Renal cortical epithelial cell (primary cell): ENCODE data around the gene DPH6. TPM values are rescaled to one million over a fixed set of nuclear protein-coding genes. Genes with fewer than 3 reads are reported as not detected.

Experiments
- DNase-seq: peaks from one replicate; pipeline ENCODE4 v3.0.0-alpha.2; 2011; ENCODE audit warnings: low read depth
- total RNA-seq: library from RNA; depleted of rRNA; stranded (reverse); fragments of >200 nt; gene quantifications from 2 replicates; pipeline ENCODE4 v1.2.3, GENCODE V29; 2014

DPH6 gene
- total RNA-seq, 1 donor from 2014 or later, result 13.6 TPM

- no peak for DNase-seq
Observed at GRCh38 chr15:35540885-35541284, 5.1 kb downstream of the DPH6 start.

GRCh38 chr15:35540021-35540420, 5.9 kb downstream of the DPH6 start:
- DNase-seq, result no peak

- DNase-seq, result peak; percentile 15
Observed at GRCh38 chr15:35535365-35535916, 10.5 kb downstream of the DPH6 start.

GRCh38 chr15:35533130-35534110, 12.5 kb downstream of the DPH6 start:
- DNase-seq, result peak; percentile 27

GRCh38 chr15:35530698-35531097, 15.3 kb downstream of the DPH6 start:
- DNase-seq, result no peak

GRCh38 chr15:35529784-35530183, 16.2 kb downstream of the DPH6 start:
- DNase-seq, result no peak

- DNase-seq, result no peak
Observed at GRCh38 chr15:35522061-35522460, 23.9 kb downstream of the DPH6 start.

- peak; percentile 56 for DNase-seq
Observed at GRCh38 chr15:35519541-35520149, 26.3 kb downstream of the DPH6 start.

- DNase-seq, result no peak
Observed at GRCh38 chr15:35519052-35519451, 26.9 kb downstream of the DPH6 start.

- no peak for DNase-seq
Observed at GRCh38 chr15:35514759-35515158, 31.2 kb downstream of the DPH6 start.

- no peak for DNase-seq
Observed at GRCh38 chr15:35507932-35508638, 37.9 kb downstream of the DPH6 start.

GRCh38 chr15:35506272-35506870, 39.6 kb downstream of the DPH6 start:
- no peak for DNase-seq

- no peak for DNase-seq
Observed at GRCh38 chr15:35505809-35506208, 40.2 kb downstream of the DPH6 start.

GRCh38 chr15:35505141-35505540, 40.8 kb downstream of the DPH6 start:
- no peak for DNase-seq

- peak; percentile 11 for DNase-seq
Observed at GRCh38 chr15:35499723-35500122, 46.2 kb downstream of the DPH6 start.

- DNase-seq, result no peak
Observed at GRCh38 chr15:35496585-35496984, 49.4 kb downstream of the DPH6 start.

GRCh38 chr15:35495080-35495479, 50.9 kb downstream of the DPH6 start:
- no peak for DNase-seq

- peak; percentile 85 for DNase-seq
Observed at GRCh38 chr15:35491999-35492398, 54.0 kb downstream of the DPH6 start.

- no peak for DNase-seq
Observed at GRCh38 chr15:35491173-35491572, 54.8 kb downstream of the DPH6 start.

- DNase-seq, result no peak
Observed at GRCh38 chr15:35490511-35490910, 55.5 kb downstream of the DPH6 start.

- DNase-seq, result no peak
Observed at GRCh38 chr15:35487417-35487816, 58.5 kb downstream of the DPH6 start.

GRCh38 chr15:35486296-35486695, 59.7 kb downstream of the DPH6 start:
- no peak for DNase-seq
